ENCODE measurements around the gene INPP4B. TPM values are rescaled to one million over a fixed set of nuclear protein-coding genes. Genes with fewer than 3 reads are reported as not detected.

INPP4B gene
- total RNA-seq, 1 experiment from 2014 or later = 53.7 TPM

GRCh38 chr4:142845293-142846107, 601 bp downstream of the INPP4B start:
- BruUV-seq (replicated peaks) = TSS peak; percentile 58
- peaks cover 30% of the 10 kb centered on the region for H3K79me2 ChIP-seq (ENCODE audit: low read depth)
- POLR2A ChIA-PET (ENCODE audit: unreplicated experiment) = interaction anchor here (0.7 kb wide), 1 partner anchor 466 kb away, joined by 4 read pairs; no protein-coding TSS in a partner anchor
- H3K27me3 ChIP-seq (ENCODE audit: insufficient read depth, low read depth) = no peaks in the 10 kb centered on the region
- no peaks in the 10 kb centered on the region for H4K20me1 ChIP-seq (ENCODE audit: insufficient read depth)
- TF ChIP-seq EZH2 (IDR thresholded peaks at IDR 0.05; ENCODE audit: low read depth) (no peak), CTCF (conservative IDR thresholded peaks at IDR 0.05) (no peak)
- intact Hi-C loops (cut with micrococcal nuclease; ENCODE audit: unreplicated experiment) = loop anchor here (1.0 to 10.0 kb wide), 5 partner anchors 125 to 1983 kb away; no protein-coding TSS in a partner anchor
- no peaks in the 10 kb centered on the region for H3K36me3 ChIP-seq (ENCODE audit: low read depth)
- no peaks in the 10 kb centered on the region for H3K9me2 ChIP-seq (ENCODE audit: insufficient read depth)
- peak overlapping the region; percentile 91 for H3K4me3 ChIP-seq
- 0 out of 2 replicates have a peak overlapping the region, but pooled peaks have one; percentile 13 for H3K27ac ChIP-seq
- DNase-seq = peak; percentile 17 to 39
- no peaks in the 10 kb centered on the region for H3K9me3 ChIP-seq (ENCODE audit: insufficient read depth, low read depth)
- peak overlapping the region; percentile 93 for H2AFZ ChIP-seq
- H3K4me1 ChIP-seq (replicated peaks; ENCODE audit: insufficient read depth) = peaks cover 22% of the 10 kb centered on the region
- H3F3A ChIP-seq (ENCODE audit: insufficient read depth, low read depth) = no peaks in the 10 kb centered on the region
- peak overlapping the region; percentile 97 for H3K4me2 ChIP-seq
- CTCF ChIA-PET = interaction anchor here (0.9 kb wide), 1 partner anchor 719 kb away, joined by 3 read pairs; no protein-coding TSS in a partner anchor

- H3K79me2 ChIP-seq (ENCODE audit: low read depth) = peaks cover 35% of the 10 kb centered on the region
- H3K9me2 ChIP-seq (ENCODE audit: insufficient read depth) = no peaks in the 10 kb centered on the region
- intact Hi-C loops (cut with micrococcal nuclease; ENCODE audit: unreplicated experiment) = loop anchor here (2.0 to 10.0 kb wide), 4 partner anchors 124 to 1982 kb away; no protein-coding TSS in a partner anchor
- peak overlapping the region; percentile 91 for H3K4me3 ChIP-seq
- H2AFZ ChIP-seq = peak overlapping the region; percentile 93
- peak overlapping the region; percentile 97 for H3K4me2 ChIP-seq
- TF ChIP-seq CTCF (conservative IDR thresholded peaks at IDR 0.05) = no peak
- no peak for TF ChIP-seq EZH2 (IDR thresholded peaks at IDR 0.05; ENCODE audit: low read depth)
- no peaks in the 10 kb centered on the region for H3K36me3 ChIP-seq (ENCODE audit: low read depth)
- no peaks in the 10 kb centered on the region for H3F3A ChIP-seq (ENCODE audit: insufficient read depth, low read depth)
- H3K27me3 ChIP-seq (ENCODE audit: insufficient read depth, low read depth) = no peaks in the 10 kb centered on the region
- no TSS peak for BruUV-seq (replicated peaks)
- ChIA-PET CTCF (no interaction called here), POLR2A (ENCODE audit: unreplicated experiment) (interaction anchor here (0.6 kb wide), 1 partner anchor 411 kb away, joined by 3 read pairs; no protein-coding TSS in a partner anchor)
- peaks cover 22% of the 10 kb centered on the region for H3K4me1 ChIP-seq (replicated peaks; ENCODE audit: insufficient read depth)
- H3K27ac ChIP-seq = no peak overlapping the region
- no peaks in the 10 kb centered on the region for H4K20me1 ChIP-seq (ENCODE audit: insufficient read depth)
- no peaks in the 10 kb centered on the region for H3K9me3 ChIP-seq (ENCODE audit: insufficient read depth, low read depth)
- DNase-seq = no peak
Measured at GRCh38 chr4:142844782-142845181, 1.3 kb downstream of the INPP4B start.

DNA sequence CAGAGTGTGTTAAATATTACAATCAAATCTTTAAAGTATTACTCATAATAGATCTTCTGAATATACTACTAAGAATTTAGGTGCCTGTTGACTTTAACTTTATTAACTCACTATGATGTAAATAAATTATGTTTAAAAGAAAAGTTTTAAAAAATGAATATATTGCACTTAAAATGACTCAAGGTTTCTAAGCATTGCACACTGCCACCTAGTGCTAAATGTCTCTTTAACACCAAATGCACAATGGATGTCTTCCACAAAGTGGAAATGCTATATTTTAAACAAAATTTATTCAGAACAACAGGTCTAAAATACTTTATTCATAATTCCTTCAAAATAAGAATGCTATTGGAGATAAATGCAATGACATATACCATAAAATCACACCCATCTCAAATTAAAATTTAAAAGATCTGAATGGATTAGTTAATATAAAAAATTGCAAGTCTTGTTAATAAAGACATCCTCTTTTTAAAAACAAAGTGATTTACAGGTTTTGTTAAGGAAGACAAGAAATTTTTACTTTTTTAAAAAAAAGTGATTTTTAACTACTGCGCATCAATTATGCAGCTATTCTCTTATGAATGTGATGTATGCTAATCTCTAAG, 5.5 kb downstream of the INPP4B start:
- H3F3A ChIP-seq (ENCODE audit: insufficient read depth, low read depth) = no peaks in the 10 kb centered on the region
- H3K27me3 ChIP-seq (ENCODE audit: insufficient read depth, low read depth) = no peaks in the 10 kb centered on the region
- peak; percentile 77 for TF ChIP-seq CTCF (conservative IDR thresholded peaks at IDR 0.05)
- no peak for TF ChIP-seq EZH2 (IDR thresholded peaks at IDR 0.05; ENCODE audit: low read depth)
- H3K27ac ChIP-seq = no peak overlapping the region
- intact Hi-C loops (cut with micrococcal nuclease; ENCODE audit: unreplicated experiment) = loop anchor here (1.0 to 10.0 kb wide), 3 partner anchors 487 to 1466 kb away; no protein-coding TSS in a partner anchor
- no peaks in the 10 kb centered on the region for H4K20me1 ChIP-seq (ENCODE audit: insufficient read depth)
- peaks cover 22% of the 10 kb centered on the region for H3K4me1 ChIP-seq (replicated peaks; ENCODE audit: insufficient read depth)
- BruUV-seq (replicated peaks) = no TSS peak
- peaks cover 53% of the 10 kb centered on the region for H3K79me2 ChIP-seq (ENCODE audit: low read depth)
- H3K4me2 ChIP-seq = no peak overlapping the region; the same call in 1 of the 2 replicates
- H3K36me3 ChIP-seq (ENCODE audit: low read depth) = no peaks in the 10 kb centered on the region
- no peak for DNase-seq
- no peak overlapping the region for H2AFZ ChIP-seq
- no peak overlapping the region for H3K4me3 ChIP-seq
- H3K9me2 ChIP-seq (ENCODE audit: insufficient read depth) = no peaks in the 10 kb centered on the region
- CTCF ChIA-PET = no interaction called here
- POLR2A ChIA-PET (ENCODE audit: unreplicated experiment) = no interaction called here
- H3K9me3 ChIP-seq (ENCODE audit: insufficient read depth, low read depth) = no peaks in the 10 kb centered on the region
